SK-N-SH (cell line): ENCODE data around the gene PYGO2. TPM values are rescaled to one million over a fixed set of nuclear protein-coding genes. Genes with fewer than 3 reads are reported as not detected.

Experiments used
- CTCF ChIA-PET: fragments of 300-600, 350-600 bp; formaldehyde crosslinking; extraction: SDS; loops from one replicate; lab custom pipeline; 2021; lab: Yijun Ruan, JAX
- POLR2A ChIA-PET: fragments of 350-600 bp; sonication (Branson Sonifier 250); formaldehyde crosslinking; extraction: SDS; loops from one replicate; lab custom pipeline; 2020; ENCODE audit warnings: antibody characterized with exemption, inconsistent platforms; lab: Yijun Ruan, JAX
- DNase-seq: peaks from one replicate; pipeline ENCODE4 v3.0.0; 2012
- H2AFZ ChIP-seq: fragments of 200-600 bp; sonication (generic); 2 replicates; pipeline ENCODE4 v1.8.1; 2016; ENCODE audit warnings: antibody characterized with exemption, mild to moderate bottlenecking, low read depth
- H3F3A ChIP-seq: fragments of 200-600 bp; sonication (generic); replicated peaks from 2 replicates; pipeline ENCODE3; 2016; ENCODE audit warnings: antibody characterized with exemption, mild to moderate bottlenecking; ENCODE audit not compliant: insufficient read depth
- H3K27ac ChIP-seq, 2 experiments: fragments of 200-500 bp in 1 of 2; fragments of 200-600 bp in 1 of 2; sonication (Bioruptor generic) in 1 of 2; sonication (generic), shearing (Covaris generic) in 1 of 2; 2 replicates each; pipeline versions ENCODE4 v1.5.1 to v1.6.1; 2014 to 2016; ENCODE audit warnings: low read depth in 2 of 2, inconsistent platforms in 1 of 2, low read length in 1 of 2, mild to moderate bottlenecking in 1 of 2, mixed read lengths in 1 of 2
- H3K27me3 ChIP-seq: fragments of 200-600 bp; sonication (generic), shearing (Covaris generic); 2 replicates; pipeline ENCODE4 v1.6.1; 2016; ENCODE audit warnings: mixed run types; ENCODE audit not compliant: insufficient read depth
- H3K36me3 ChIP-seq, 2 experiments: fragments of 200-500 bp in 1 of 2; fragments of 200-600 bp in 1 of 2; sonication (Bioruptor generic) in 1 of 2; sonication (generic) in 1 of 2; replicated peaks in 1 of 2; 2 replicates each; pipeline versions ENCODE3 to v1.5.1; 2014 to 2016; ENCODE audit warnings: low read length in 1 of 2, mild to moderate bottlenecking in 1 of 2; ENCODE audit not compliant: insufficient read depth in 2 of 2, control insufficient read depth in 1 of 2
- H3K4me1 ChIP-seq, 2 experiments: fragments of 200-500 bp in 1 of 2; fragments of 200-600 bp in 1 of 2; sonication (Bioruptor generic) in 1 of 2; sonication (generic), shearing (Covaris generic) in 1 of 2; 2 replicates each; pipeline versions ENCODE4 v1.5.1 to v1.6.1; 2014 to 2016; ENCODE audit warnings: low read depth in 1 of 2, low read length in 1 of 2, mixed run types in 1 of 2; ENCODE audit not compliant: insufficient read depth in 2 of 2, control insufficient read depth in 1 of 2
- H3K4me2 ChIP-seq: fragments of 200-600 bp; sonication (generic), shearing (Covaris generic); 2 replicates; pipeline ENCODE4 v1.6.1; 2017; ENCODE audit warnings: mixed run types
- H3K4me3 ChIP-seq, 2 experiments: fragments of 200-500 bp in 1 of 2; fragments of 200-600 bp in 1 of 2; sonication (Bioruptor generic) in 1 of 2; sonication (generic), shearing (Covaris generic) in 1 of 2; 2 replicates each; pipeline versions ENCODE4 v1.5.1 to v1.8.1; 2014 to 2016; ENCODE audit warnings: low read depth in 2 of 2, inconsistent platforms in 1 of 2, low read length in 1 of 2, mild to moderate bottlenecking in 1 of 2, mixed read lengths in 1 of 2, moderate library complexity in 1 of 2
- H3K79me2 ChIP-seq: fragments of 200-600 bp; sonication (generic); 2 replicates; pipeline ENCODE4 v1.8.1; 2017; ENCODE audit warnings: mild to moderate bottlenecking; ENCODE audit not compliant: insufficient read depth
- H3K9ac ChIP-seq: fragments of 200-600 bp; sonication (generic); 2 replicates; pipeline ENCODE4 v1.6.1; 2017; ENCODE audit warnings: mixed run types
- H3K9me2 ChIP-seq: fragments of 200-600 bp; sonication (generic); 2 replicates; pipeline ENCODE4 v1.6.1; 2017; ENCODE audit warnings: mixed run types
- H3K9me3 ChIP-seq: fragments of 200-600 bp; sonication (generic); 2 replicates; pipeline ENCODE4 v1.6.1; 2017; ENCODE audit warnings: mixed run types, mild to moderate bottlenecking, moderate library complexity
- H4K20me1 ChIP-seq: fragments of 200-600 bp; sonication (generic); 2 replicates; pipeline ENCODE4 v1.6.1; 2017; ENCODE audit warnings: mild to moderate bottlenecking, mixed run types; ENCODE audit not compliant: insufficient read depth
- CHD2 ChIP-seq: fragments of 150-350 bp; IDR thresholded peaks from 2 replicates; pipeline ENCODE4 v1.6.1; 2018; ENCODE audit warnings: low read length; ENCODE audit not compliant: partially characterized antibody
- EP300 ChIP-seq, 2 experiments: IDR thresholded peaks; 2 replicates each; pipeline versions ENCODE4 v1.4.0 to v1.6.1; 2012; ENCODE audit warnings: borderline replicate concordance in 1 of 2, low read depth in 1 of 2, low read length in 1 of 2
- EZH2phosphoT487 ChIP-seq: fragments of 200-600 bp; sonication (generic); IDR thresholded peaks from 2 replicates; pipeline ENCODE4 v1.6.1; 2017; ENCODE audit warnings: low read depth, mixed run types, mild to moderate bottlenecking, antibody characterized with exemption, moderate library complexity, borderline replicate concordance
- FOSL2 ChIP-seq: IDR thresholded peaks from 2 replicates; pipeline ENCODE4 v1.4.0; 2012; ENCODE audit warnings: low read depth, mild to moderate bottlenecking, moderate library complexity, borderline replicate concordance
- GABPA ChIP-seq: IDR thresholded peaks from 2 replicates; pipeline ENCODE4 v1.4.0; 2012; ENCODE audit warnings: low read depth, mild to moderate bottlenecking
- NFIC ChIP-seq: IDR thresholded peaks from 2 replicates; pipeline ENCODE4 v1.4.0; 2012; ENCODE audit warnings: borderline replicate concordance
- POLR2AphosphoS5 ChIP-seq: IDR thresholded peaks from 2 replicates; pipeline ENCODE4 v1.6.1; 2012; ENCODE audit warnings: low read depth, low read length
- RFX5 ChIP-seq: IDR thresholded peaks from 2 replicates; pipeline ENCODE4 v1.6.1; 2012; ENCODE audit warnings: mild to moderate bottlenecking, improper control_type of control experiment, low read length
- TAF1 ChIP-seq: IDR thresholded peaks from 2 replicates; pipeline ENCODE4 v1.6.1; 2012; ENCODE audit warnings: low read depth, mild to moderate bottlenecking, low read length, moderate library complexity, borderline replicate concordance
- YY1 ChIP-seq: IDR thresholded peaks from 2 replicates; pipeline ENCODE4 v1.4.0; 2012; ENCODE audit warnings: low read depth, mild to moderate bottlenecking
- WGBS: methylation state at CpG from one replicate; pipeline ENCODE4 v1.1.6; 2017; ENCODE audit warnings: low lambda C conversion rate; 5-methylcytosine and 5-hydroxymethylcytosine counted together
- polyA plus RNA-seq, 3 experiments: library from polyadenylated mRNA; depleted of rRNA; stranded (reverse); fragments of >200 nt; gene quantifications; 2 replicates each; pipeline ENCODE4 v1.2.3, GENCODE V29; 2012
- TF ChIP-seq, protein P1 (sequence below): IDR thresholded peaks from 2 replicates; pipeline ENCODE4 v1.4.0; 2012; ENCODE audit warnings: low read depth
- TF ChIP-seq, protein P2 (sequence below): IDR thresholded peaks from 2 replicates; pipeline ENCODE4 v1.6.1; 2012; ENCODE audit warnings: mild to moderate bottlenecking, low read depth, low read length, moderate library complexity
- TF ChIP-seq, protein P3 (sequence below): IDR thresholded peaks from 2 replicates; pipeline ENCODE4 v1.4.0; 2012; ENCODE audit warnings: low read depth, borderline replicate concordance
- TF ChIP-seq, protein P4 (sequence below): IDR thresholded peaks from 2 replicates; pipeline ENCODE4 v1.4.0; 2012; ENCODE audit warnings: low read depth, borderline replicate concordance

PYGO2 gene
- polyA plus RNA-seq, 1 of the 3 experiments (the other 2 are of a cell fraction): 23.3 TPM

DNA sequence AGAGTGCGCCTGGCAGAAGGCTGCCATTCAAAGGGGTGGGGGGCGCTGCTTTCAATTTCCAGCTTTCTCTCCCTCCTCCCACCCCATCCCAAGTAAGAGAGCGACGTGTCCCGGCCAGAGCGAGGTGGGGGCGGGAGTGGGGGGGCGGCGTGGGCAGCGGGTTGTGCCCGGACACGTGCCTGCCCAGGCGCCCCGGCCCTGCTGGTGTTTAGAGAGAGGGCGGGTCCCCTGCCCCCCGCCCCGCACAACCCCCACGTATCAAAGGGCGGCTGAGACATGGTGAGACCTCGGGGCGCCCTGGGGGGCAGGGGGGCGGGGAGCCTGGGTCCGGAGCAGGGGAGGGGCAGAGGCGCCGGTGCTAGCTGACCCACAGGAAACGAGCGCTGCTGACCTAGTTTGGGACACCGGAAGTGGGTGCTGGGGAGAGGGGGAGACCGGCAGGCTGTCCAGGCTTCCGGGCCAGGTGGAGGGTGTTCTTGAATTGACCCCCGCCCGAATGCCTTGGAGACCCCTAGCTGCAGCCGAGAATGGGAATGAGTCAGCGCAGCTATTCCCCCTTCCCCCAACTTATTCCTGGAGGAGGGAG, 42.3 kb upstream of the PYGO2 start:
- ChIA-PET POLR2A (interaction anchor here (0.7 to 1.7 kb wide), 4 partner anchors 14 to 46 kb away, joined by 3 to 5 read pairs (median 4); no protein-coding TSS in a partner anchor), CTCF (interaction anchor here (0.5 to 14.0 kb wide), 15 partner anchors 10 to 593 kb away, joined by 3 to 640 read pairs (median 4); partner anchors contain the start of genes ADAM15, CKS1B, FLAD1 and LENEP)
- H3K4me1 ChIP-seq: peaks cover 18 to 30% of the 10 kb centered on the region in 2 experiments
- DNase-seq: peak; percentile 80
- no peaks in the 10 kb centered on the region for H3K9me3 ChIP-seq
- peaks cover 37% of the 10 kb centered on the region for H3K79me2 ChIP-seq
- H3K36me3 ChIP-seq: peaks cover 0 to 5% of the 10 kb centered on the region in 2 experiments
- TF ChIP-seq EP300 (IDR thresholded peaks at IDR 0.05; ENCODE audit: borderline replicate concordance in 1 of 2, low read depth in 1 of 2, low read length in 1 of 2) (peak in 1 of 2 experiments; percentile 10; a peak in 1 of 4 replicates), GABPA (peak; percentile 74), CHD2 (peak; percentile 35), FOSL2 (no peak; the same call in 1 of the 2 replicates)
- TF ChIP-seq, protein P1, sequence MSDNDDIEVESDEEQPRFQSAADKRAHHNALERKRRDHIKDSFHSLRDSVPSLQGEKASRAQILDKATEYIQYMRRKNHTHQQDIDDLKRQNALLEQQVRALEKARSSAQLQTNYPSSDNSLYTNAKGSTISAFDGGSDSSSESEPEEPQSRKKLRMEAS: peak; percentile 55
- TF ChIP-seq, protein P2, sequence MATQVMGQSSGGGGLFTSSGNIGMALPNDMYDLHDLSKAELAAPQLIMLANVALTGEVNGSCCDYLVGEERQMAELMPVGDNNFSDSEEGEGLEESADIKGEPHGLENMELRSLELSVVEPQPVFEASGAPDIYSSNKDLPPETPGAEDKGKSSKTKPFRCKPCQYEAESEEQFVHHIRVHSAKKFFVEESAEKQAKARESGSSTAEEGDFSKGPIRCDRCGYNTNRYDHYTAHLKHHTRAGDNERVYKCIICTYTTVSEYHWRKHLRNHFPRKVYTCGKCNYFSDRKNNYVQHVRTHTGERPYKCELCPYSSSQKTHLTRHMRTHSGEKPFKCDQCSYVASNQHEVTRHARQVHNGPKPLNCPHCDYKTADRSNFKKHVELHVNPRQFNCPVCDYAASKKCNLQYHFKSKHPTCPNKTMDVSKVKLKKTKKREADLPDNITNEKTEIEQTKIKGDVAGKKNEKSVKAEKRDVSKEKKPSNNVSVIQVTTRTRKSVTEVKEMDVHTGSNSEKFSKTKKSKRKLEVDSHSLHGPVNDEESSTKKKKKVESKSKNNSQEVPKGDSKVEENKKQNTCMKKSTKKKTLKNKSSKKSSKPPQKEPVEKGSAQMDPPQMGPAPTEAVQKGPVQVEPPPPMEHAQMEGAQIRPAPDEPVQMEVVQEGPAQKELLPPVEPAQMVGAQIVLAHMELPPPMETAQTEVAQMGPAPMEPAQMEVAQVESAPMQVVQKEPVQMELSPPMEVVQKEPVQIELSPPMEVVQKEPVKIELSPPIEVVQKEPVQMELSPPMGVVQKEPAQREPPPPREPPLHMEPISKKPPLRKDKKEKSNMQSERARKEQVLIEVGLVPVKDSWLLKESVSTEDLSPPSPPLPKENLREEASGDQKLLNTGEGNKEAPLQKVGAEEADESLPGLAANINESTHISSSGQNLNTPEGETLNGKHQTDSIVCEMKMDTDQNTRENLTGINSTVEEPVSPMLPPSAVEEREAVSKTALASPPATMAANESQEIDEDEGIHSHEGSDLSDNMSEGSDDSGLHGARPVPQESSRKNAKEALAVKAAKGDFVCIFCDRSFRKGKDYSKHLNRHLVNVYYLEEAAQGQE: no peak
- TF ChIP-seq, protein P3, sequence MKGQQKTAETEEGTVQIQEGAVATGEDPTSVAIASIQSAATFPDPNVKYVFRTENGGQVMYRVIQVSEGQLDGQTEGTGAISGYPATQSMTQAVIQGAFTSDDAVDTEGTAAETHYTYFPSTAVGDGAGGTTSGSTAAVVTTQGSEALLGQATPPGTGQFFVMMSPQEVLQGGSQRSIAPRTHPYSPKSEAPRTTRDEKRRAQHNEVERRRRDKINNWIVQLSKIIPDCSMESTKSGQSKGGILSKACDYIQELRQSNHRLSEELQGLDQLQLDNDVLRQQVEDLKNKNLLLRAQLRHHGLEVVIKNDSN: 0 out of 2 replicates have a peak, but pooled peaks have one; percentile 14
- 2% methylated on average over 12 of the region's 34 CpGs for WGBS
- H3K4me2 ChIP-seq: peak overlapping the region; percentile 100
- H3K9ac ChIP-seq: peak overlapping the region; percentile 86
- peak overlapping the region; percentile 72 to 96 for H3K27ac ChIP-seq
- peak overlapping the region; percentile 79 to 95 for H3K4me3 ChIP-seq
- H4K20me1 ChIP-seq: peaks cover 2% of the 10 kb centered on the region; the same call in 1 of the 2 replicates
- peak overlapping the region; percentile 70; the same call in 1 of the 2 replicates for H2AFZ ChIP-seq
- H3K27me3 ChIP-seq: no peaks in the 10 kb centered on the region
- H3F3A ChIP-seq: peaks cover 27% of the 10 kb centered on the region
- no peaks in the 10 kb centered on the region for H3K9me2 ChIP-seq

DNA sequence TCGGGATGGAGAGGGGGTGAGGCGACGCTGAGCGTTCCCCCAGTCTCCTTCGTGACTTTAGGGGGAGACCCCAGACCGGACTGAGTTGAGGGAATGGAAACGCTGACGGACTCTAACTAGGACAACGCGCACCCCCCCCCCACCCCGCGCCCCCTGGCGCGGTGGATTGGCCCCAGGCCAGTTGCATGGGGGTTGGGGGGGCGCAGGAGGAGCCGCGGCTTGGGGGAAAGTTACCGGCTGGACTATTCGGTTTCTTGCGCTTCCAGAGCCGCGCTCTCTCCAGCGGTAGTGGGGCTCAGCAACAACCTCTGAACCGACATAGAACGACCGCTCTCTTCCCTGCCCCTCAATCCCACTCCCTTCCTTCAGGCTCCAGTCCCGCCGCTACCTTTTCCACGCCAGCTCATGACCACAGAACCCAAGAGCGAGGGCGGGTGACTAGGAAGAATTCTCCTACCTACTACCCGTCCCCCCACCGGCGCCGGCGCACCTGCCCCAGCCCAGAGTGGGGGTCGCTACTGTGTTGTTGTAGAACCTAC, 41.7 kb upstream of the PYGO2 start:
- WGBS: under 1% methylated on average over 24 of the region's 37 CpGs
- peak overlapping the region; percentile 79 to 95 for H3K4me3 ChIP-seq
- peaks cover 37% of the 10 kb centered on the region for H3K79me2 ChIP-seq
- H3K4me1 ChIP-seq: peaks cover 19 to 33% of the 10 kb centered on the region in 2 experiments
- H2AFZ ChIP-seq: peak overlapping the region; percentile 70; the same call in 1 of the 2 replicates
- H3K9me2 ChIP-seq: no peaks in the 10 kb centered on the region
- peaks cover 27% of the 10 kb centered on the region for H3F3A ChIP-seq
- H3K9ac ChIP-seq: peak overlapping the region; percentile 86
- peak overlapping the region; percentile 100 for H3K4me2 ChIP-seq
- peak; percentile 65 for DNase-seq
- H3K27ac ChIP-seq: peak overlapping the region; percentile 72 to 96
- TF ChIP-seq, protein P1: peak; percentile 36; the same call in 1 of the 2 replicates
- TF ChIP-seq YY1 (no peak), TAF1 (0 out of 2 replicates have a peak, but pooled peaks have one; percentile 20), EZH2phosphoT487 (no peak), RFX5 (no peak), POLR2AphosphoS5 (0 out of 2 replicates have a peak, but pooled peaks have one; percentile 15), NFIC (peak; percentile 76)
- TF ChIP-seq, protein P4, sequence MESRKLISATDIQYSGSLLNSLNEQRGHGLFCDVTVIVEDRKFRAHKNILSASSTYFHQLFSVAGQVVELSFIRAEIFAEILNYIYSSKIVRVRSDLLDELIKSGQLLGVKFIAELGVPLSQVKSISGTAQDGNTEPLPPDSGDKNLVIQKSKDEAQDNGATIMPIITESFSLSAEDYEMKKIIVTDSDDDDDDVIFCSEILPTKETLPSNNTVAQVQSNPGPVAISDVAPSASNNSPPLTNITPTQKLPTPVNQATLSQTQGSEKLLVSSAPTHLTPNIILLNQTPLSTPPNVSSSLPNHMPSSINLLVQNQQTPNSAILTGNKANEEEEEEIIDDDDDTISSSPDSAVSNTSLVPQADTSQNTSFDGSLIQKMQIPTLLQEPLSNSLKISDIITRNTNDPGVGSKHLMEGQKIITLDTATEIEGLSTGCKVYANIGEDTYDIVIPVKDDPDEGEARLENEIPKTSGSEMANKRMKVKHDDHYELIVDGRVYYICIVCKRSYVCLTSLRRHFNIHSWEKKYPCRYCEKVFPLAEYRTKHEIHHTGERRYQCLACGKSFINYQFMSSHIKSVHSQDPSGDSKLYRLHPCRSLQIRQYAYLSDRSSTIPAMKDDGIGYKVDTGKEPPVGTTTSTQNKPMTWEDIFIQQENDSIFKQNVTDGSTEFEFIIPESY: no peak
- POLR2A ChIA-PET: interaction anchor here (0.7 to 1.7 kb wide), 3 partner anchors 25 to 46 kb away, joined by 3 to 5 read pairs (median 5); no protein-coding TSS in a partner anchor
- no peaks in the 10 kb centered on the region for H3K9me3 ChIP-seq
- H3K36me3 ChIP-seq: peaks cover 0 to 5% of the 10 kb centered on the region in 2 experiments
- H4K20me1 ChIP-seq: no peaks in the 10 kb centered on the region; the same call in 1 of the 2 replicates
- H3K27me3 ChIP-seq: no peaks in the 10 kb centered on the region
- CTCF ChIA-PET: interaction anchor here (0.5 to 14.0 kb wide), 12 partner anchors 10 to 593 kb away, joined by 3 to 640 read pairs (median 4); partner anchors contain the start of genes CKS1B, FLAD1, LENEP and PBXIP1
